Glutamatergic neuron (in vitro differentiated cells): ENCODE measurements around the gene AFF2. TPM values are rescaled to one million over a fixed set of nuclear protein-coding genes. Genes with fewer than 3 reads are reported as not detected.

Source experiments
- DNase-seq: peaks from one replicate; pipeline ENCODE4 v3.0.0; 2022
- H3K27ac Mint-ChIP-seq: one replicate; pipeline ENCODE4 v1.8.0; 2020; ENCODE audit warnings: mild to moderate bottlenecking, mixed read lengths, inconsistent platforms; ENCODE audit not compliant: unreplicated experiment
- H3K27me3 Mint-ChIP-seq: one replicate; pipeline ENCODE4 v1.8.0; 2020; ENCODE audit warnings: mild to moderate bottlenecking, moderate library complexity, mixed read lengths, inconsistent platforms; ENCODE audit not compliant: unreplicated experiment
- H3K36me3 Mint-ChIP-seq: one replicate; pipeline ENCODE4 v1.8.0; 2020; ENCODE audit warnings: mild to moderate bottlenecking, mixed read lengths, inconsistent platforms; ENCODE audit not compliant: unreplicated experiment
- H3K4me1 Mint-ChIP-seq: one replicate; pipeline ENCODE4 v1.8.0; 2020; ENCODE audit warnings: mild to moderate bottlenecking, low read depth, mixed read lengths, inconsistent platforms; ENCODE audit not compliant: unreplicated experiment
- H3K4me3 Mint-ChIP-seq: one replicate; pipeline ENCODE4 v1.8.0; 2020; ENCODE audit warnings: mild to moderate bottlenecking, mixed read lengths, inconsistent platforms; ENCODE audit not compliant: unreplicated experiment
- H3K9me3 Mint-ChIP-seq: one replicate; pipeline ENCODE4 v1.8.0; 2020; ENCODE audit warnings: mild to moderate bottlenecking, moderate library complexity, mixed read lengths, inconsistent platforms; ENCODE audit not compliant: unreplicated experiment
- CTCF ChIP-seq: fragments of 200-600 bp; sonication (generic); IDR thresholded peaks from one replicate; pipeline ENCODE4 v1.5.0; 2021; ENCODE audit not compliant: partially characterized antibody, unreplicated experiment
- total RNA-seq: library from RNA; stranded (reverse); fragmentation: NEBNext Ultra II Directional; extraction: Animal tissue kit (Norgen Biotek cat#: 25700); gene quantifications from one replicate; pipeline ENCODE4 v1.2.1, GENCODE V29; 2021; ENCODE audit not compliant: unreplicated experiment

Gene AFF2
- total RNA-seq, 1 donor from 2014 or later, result 12.2 TPM

- no peak for DNase-seq
- H3K27ac Mint-ChIP-seq, result no peak overlapping the region
- H3K4me3 Mint-ChIP-seq, result no peak overlapping the region
- no peaks in the 10 kb centered on the region for H3K9me3 Mint-ChIP-seq
- H3K36me3 Mint-ChIP-seq, result no peaks in the 10 kb centered on the region
- H3K27me3 Mint-ChIP-seq, result peaks cover 2% of the 10 kb centered on the region
- no peaks in the 10 kb centered on the region for H3K4me1 Mint-ChIP-seq
- TF ChIP-seq CTCF, result no peak
Measured at GRCh38 chrX:148872161-148872535, 371.7 kb downstream of the AFF2 start.

GRCh38 chrX:148872881-148873280 lies 372.5 kb downstream of the AFF2 start:
- no peak overlapping the region for H3K4me3 Mint-ChIP-seq
- H3K27ac Mint-ChIP-seq, result no peak overlapping the region
- peaks cover 2% of the 10 kb centered on the region for H3K27me3 Mint-ChIP-seq
- no peak for DNase-seq
- no peaks in the 10 kb centered on the region for H3K9me3 Mint-ChIP-seq
- no peak for TF ChIP-seq CTCF
- H3K4me1 Mint-ChIP-seq, result no peaks in the 10 kb centered on the region
- H3K36me3 Mint-ChIP-seq, result no peaks in the 10 kb centered on the region

GRCh38 chrX:148874636-148875246 lies 374.3 kb downstream of the AFF2 start:
- H3K36me3 Mint-ChIP-seq, result no peaks in the 10 kb centered on the region
- no peaks in the 10 kb centered on the region for H3K9me3 Mint-ChIP-seq
- peaks cover 2% of the 10 kb centered on the region for H3K27me3 Mint-ChIP-seq
- H3K4me1 Mint-ChIP-seq, result no peaks in the 10 kb centered on the region
- no peak for DNase-seq
- H3K27ac Mint-ChIP-seq, result no peak overlapping the region
- no peak overlapping the region for H3K4me3 Mint-ChIP-seq
- no peak for TF ChIP-seq CTCF

- no peaks in the 10 kb centered on the region for H3K27me3 Mint-ChIP-seq
- no peaks in the 10 kb centered on the region for H3K4me1 Mint-ChIP-seq
- no peak for DNase-seq
- H3K27ac Mint-ChIP-seq, result no peak overlapping the region
- H3K36me3 Mint-ChIP-seq, result no peaks in the 10 kb centered on the region
- H3K9me3 Mint-ChIP-seq, result no peaks in the 10 kb centered on the region
- no peak overlapping the region for H3K4me3 Mint-ChIP-seq
- TF ChIP-seq CTCF, result no peak
Measured at GRCh38 chrX:148878371-148878770, 378.0 kb downstream of the AFF2 start.

- Mint-ChIP-seq H3K27me3 (no peaks in the 10 kb centered on the region), H3K9me3 (no peaks in the 10 kb centered on the region), H3K27ac (no peak overlapping the region), H3K4me3 (no peak overlapping the region), H3K4me1 (no peaks in the 10 kb centered on the region), H3K36me3 (no peaks in the 10 kb centered on the region)
- TF ChIP-seq CTCF, result no peak
- no peak for DNase-seq
Measured at GRCh38 chrX:148885203-148885602, 384.8 kb downstream of the AFF2 start.
